Measurements from ENCODE around the gene FLVCR1. TPM values are rescaled to one million over a fixed set of nuclear protein-coding genes. Genes with fewer than 3 reads are reported as not detected.

FLVCR1 gene
- 10 to 100 TPM; 12.4 to 12.6 TPM for total RNA-seq

- POLR2A ChIA-PET = interaction anchor here (0.6 to 1.6 kb wide), 9 partner anchors 20 to 187 kb away, joined by 3 to 5 read pairs (median 3); no protein-coding TSS in a partner anchor
- Mint-ChIP-seq H3K4me1 (ENCODE audit: low read depth) (peaks cover 20% of the 10 kb centered on the region), H3K9me3 (no peaks in the 10 kb centered on the region), H3K27me3 (no peaks in the 10 kb centered on the region), H3K4me3 (peak within 1 kb of the TSS; percentile 96), H3K27ac (peak within 1 kb of the TSS; percentile 93), H3K36me3 (peaks cover 4% of the 10 kb centered on the region)
- intact Hi-C loops (cut with micrococcal nuclease) = loop anchor here (1.0 to 10.0 kb wide), 8 partner anchors 67 to 823 kb away; partner anchors contain the start of genes ANGEL2, DTL, INTS7 and NSL1
- DNase-seq = peak; percentile 98
- CTCF ChIA-PET = interaction anchor here (0.7 to 2.2 kb wide), 4 partner anchors 122 to 402 kb away, joined by 3 to 8 read pairs (median 4); no protein-coding TSS in a partner anchor
Observed at GRCh38 chr1:212857992-212858460, at the start of gene FLVCR1. FLVCR1 (plus strand) TSS chr1:212858275; CDS start chr1:212858453, 178 bp downstream.

GRCh38 chr1:212814537-212815334, 43.3 kb upstream of the FLVCR1 start:
- H3K4me3 Mint-ChIP-seq = no peak overlapping the region
- ChIA-PET CTCF (interaction anchor here (0.8 to 2.8 kb wide), 6 partner anchors 12 to 188 kb away, joined by 3 to 37 read pairs (median 5); partner anchors contain the start of gene VASH2), POLR2A (no interaction called here)
- no peak overlapping the region for H3K27ac Mint-ChIP-seq
- DNase-seq = no peak
- H3K9me3 Mint-ChIP-seq = no peaks in the 10 kb centered on the region
- intact Hi-C loops (cut with micrococcal nuclease) = loop anchor here (1.0 kb wide), 1 partner anchor 181 kb away; no protein-coding TSS in a partner anchor
- no peaks in the 10 kb centered on the region for H3K4me1 Mint-ChIP-seq (ENCODE audit: low read depth)
- H3K36me3 Mint-ChIP-seq = no peaks in the 10 kb centered on the region
- H3K27me3 Mint-ChIP-seq = no peaks in the 10 kb centered on the region

GRCh38 chr1:212816567-212817278, 41.4 kb upstream of the FLVCR1 start:
- Mint-ChIP-seq H3K36me3 (no peaks in the 10 kb centered on the region), H3K27me3 (no peaks in the 10 kb centered on the region), H3K4me1 (ENCODE audit: low read depth) (no peaks in the 10 kb centered on the region), H3K9me3 (no peaks in the 10 kb centered on the region), H3K4me3 (no peak overlapping the region), H3K27ac (no peak overlapping the region)
- ChIA-PET CTCF (interaction anchor here (1.0 to 2.1 kb wide), 2 partner anchors 178 to 359 kb away, joined by 4 to 7 read pairs; no protein-coding TSS in a partner anchor), POLR2A (no interaction called here)
- intact Hi-C loops (cut with micrococcal nuclease) = no loop called here
- DNase-seq = no peak

GRCh38 chr1:212819726-212820125, 38.3 kb upstream of the FLVCR1 start:
- H3K27ac Mint-ChIP-seq = no peak overlapping the region
- H3K27me3 Mint-ChIP-seq = no peaks in the 10 kb centered on the region
- peaks cover 4% of the 10 kb centered on the region for H3K9me3 Mint-ChIP-seq
- intact Hi-C loops (cut with micrococcal nuclease) = no loop called here
- ChIA-PET POLR2A (interaction anchor here (0.6 kb wide), 1 partner anchor 477 kb away, joined by 5 read pairs; no protein-coding TSS in a partner anchor), CTCF (interaction anchor here (0.6 kb wide), 1 partner anchor 155 kb away, joined by 4 read pairs; no protein-coding TSS in a partner anchor)
- peaks cover 2% of the 10 kb centered on the region for H3K36me3 Mint-ChIP-seq
- H3K4me1 Mint-ChIP-seq (ENCODE audit: low read depth) = no peaks in the 10 kb centered on the region
- DNase-seq = no peak
- no peak overlapping the region for H3K4me3 Mint-ChIP-seq

- Mint-ChIP-seq H3K4me1 (ENCODE audit: low read depth) (no peaks in the 10 kb centered on the region), H3K27ac (no peak overlapping the region), H3K36me3 (peaks cover 7% of the 10 kb centered on the region), H3K27me3 (no peaks in the 10 kb centered on the region), H3K9me3 (peaks cover 15% of the 10 kb centered on the region), H3K4me3 (no peak overlapping the region)
- intact Hi-C loops (cut with micrococcal nuclease) = no loop called here
- DNase-seq = no peak
- ChIA-PET POLR2A (no interaction called here), CTCF (no interaction called here)
Observed at GRCh38 chr1:212820969-212821368, 37.1 kb upstream of the FLVCR1 start.

GRCh38 chr1:212822956-212823355, 35.1 kb upstream of the FLVCR1 start:
- Mint-ChIP-seq H3K4me3 (no peak overlapping the region), H3K36me3 (peaks cover 10% of the 10 kb centered on the region), H3K27ac (no peak overlapping the region), H3K9me3 (peaks cover 23% of the 10 kb centered on the region), H3K4me1 (ENCODE audit: low read depth) (no peaks in the 10 kb centered on the region), H3K27me3 (peaks cover 1% of the 10 kb centered on the region)
- POLR2A ChIA-PET = no interaction called here
- DNase-seq = no peak
- CTCF ChIA-PET = no interaction called here
- intact Hi-C loops (cut with micrococcal nuclease) = no loop called here

- Mint-ChIP-seq H3K9me3 (peaks cover 23% of the 10 kb centered on the region), H3K27me3 (peaks cover 1% of the 10 kb centered on the region), H3K27ac (no peak overlapping the region), H3K36me3 (peaks cover 10% of the 10 kb centered on the region), H3K4me3 (no peak overlapping the region), H3K4me1 (ENCODE audit: low read depth) (no peaks in the 10 kb centered on the region)
- intact Hi-C loops (cut with micrococcal nuclease) = no loop called here
- no peak for DNase-seq
- ChIA-PET POLR2A (no interaction called here), CTCF (no interaction called here)
Observed at GRCh38 chr1:212824201-212824600, 33.9 kb upstream of the FLVCR1 start.

GRCh38 chr1:212825798-212826452, 32.1 kb upstream of the FLVCR1 start:
- Mint-ChIP-seq H3K4me3 (no peak overlapping the region), H3K36me3 (peaks cover 10% of the 10 kb centered on the region), H3K9me3 (peaks cover 23% of the 10 kb centered on the region), H3K27ac (no peak overlapping the region), H3K4me1 (ENCODE audit: low read depth) (no peaks in the 10 kb centered on the region), H3K27me3 (peaks cover 1% of the 10 kb centered on the region)
- CTCF ChIA-PET = interaction anchor here (1.9 kb wide), 1 partner anchor 11 kb away, joined by 5 read pairs; no protein-coding TSS in a partner anchor
- POLR2A ChIA-PET = no interaction called here
- no peak for DNase-seq
- intact Hi-C loops (cut with micrococcal nuclease) = no loop called here

- POLR2A ChIA-PET = no interaction called here
- Mint-ChIP-seq H3K4me3 (no peak overlapping the region), H3K4me1 (ENCODE audit: low read depth) (peaks cover 2% of the 10 kb centered on the region), H3K9me3 (peaks cover 23% of the 10 kb centered on the region), H3K27ac (no peak overlapping the region), H3K27me3 (peaks cover 3% of the 10 kb centered on the region), H3K36me3 (peaks cover 10% of the 10 kb centered on the region)
- CTCF ChIA-PET = interaction anchor here (0.7 to 1.9 kb wide), 2 partner anchors 12 to 33 kb away, joined by 3 to 5 read pairs; no protein-coding TSS in a partner anchor
- intact Hi-C loops (cut with micrococcal nuclease) = no loop called here
- DNase-seq = no peak
Observed at GRCh38 chr1:212827171-212827776, 30.8 kb upstream of the FLVCR1 start.

- intact Hi-C loops (cut with micrococcal nuclease) = no loop called here
- Mint-ChIP-seq H3K36me3 (peaks cover 10% of the 10 kb centered on the region), H3K27ac (no peak overlapping the region), H3K4me1 (ENCODE audit: low read depth) (peaks cover 2% of the 10 kb centered on the region), H3K9me3 (peaks cover 23% of the 10 kb centered on the region), H3K4me3 (no peak overlapping the region), H3K27me3 (peaks cover 3% of the 10 kb centered on the region)
- POLR2A ChIA-PET = no interaction called here
- CTCF ChIA-PET = interaction anchor here (1.0 to 1.9 kb wide), 2 partner anchors 13 to 370 kb away, joined by 4 to 5 read pairs; no protein-coding TSS in a partner anchor
- DNase-seq = no peak
Observed at GRCh38 chr1:212827831-212828278, 30.2 kb upstream of the FLVCR1 start.

- Mint-ChIP-seq H3K9me3 (peaks cover 23% of the 10 kb centered on the region), H3K36me3 (peaks cover 10% of the 10 kb centered on the region)
- DNase-seq = no peak
Observed at GRCh38 chr1:212828395-212828794, 29.7 kb upstream of the FLVCR1 start.

More at GRCh38 chr1:212828395-212828794, 29.7 kb upstream of the FLVCR1 start:
- peaks cover 3% of the 10 kb centered on the region for H3K27me3 Mint-ChIP-seq
- H3K27ac Mint-ChIP-seq = no peak overlapping the region
- intact Hi-C loops (cut with micrococcal nuclease) = no loop called here
- H3K4me1 Mint-ChIP-seq (ENCODE audit: low read depth) = peaks cover 2% of the 10 kb centered on the region
- POLR2A ChIA-PET = interaction anchor here (0.7 kb wide), 1 partner anchor 650 kb away, joined by 5 read pairs; no protein-coding TSS in a partner anchor
- CTCF ChIA-PET = interaction anchor here (1.0 kb wide), 1 partner anchor 371 kb away, joined by 4 read pairs; no protein-coding TSS in a partner anchor
- no peak overlapping the region for H3K4me3 Mint-ChIP-seq

Data from activated CD4-positive, alpha-beta memory T cell treated with anti-CD3 and anti-CD28 coated beads for 36 hours (primary cell).